GM12892 (cell line): Measurements from ENCODE around the gene SCYGR3.

Experiments
- POLR2A ChIP-seq: IDR thresholded peaks from 2 replicates; pipeline ENCODE4 v1.6.1; 2011; ENCODE audit warnings: low read depth, low read length, control low read depth
- POLR2AphosphoS5 ChIP-seq: IDR thresholded peaks from 2 replicates; pipeline ENCODE4 v1.6.1; 2011; ENCODE audit warnings: low read depth, low read length, control low read depth
- TAF1 ChIP-seq: IDR thresholded peaks from 2 replicates; pipeline ENCODE4 v1.6.1; 2011; ENCODE audit warnings: low read depth, mild to moderate bottlenecking, control low read depth, low read length, borderline replicate concordance

DNA sequence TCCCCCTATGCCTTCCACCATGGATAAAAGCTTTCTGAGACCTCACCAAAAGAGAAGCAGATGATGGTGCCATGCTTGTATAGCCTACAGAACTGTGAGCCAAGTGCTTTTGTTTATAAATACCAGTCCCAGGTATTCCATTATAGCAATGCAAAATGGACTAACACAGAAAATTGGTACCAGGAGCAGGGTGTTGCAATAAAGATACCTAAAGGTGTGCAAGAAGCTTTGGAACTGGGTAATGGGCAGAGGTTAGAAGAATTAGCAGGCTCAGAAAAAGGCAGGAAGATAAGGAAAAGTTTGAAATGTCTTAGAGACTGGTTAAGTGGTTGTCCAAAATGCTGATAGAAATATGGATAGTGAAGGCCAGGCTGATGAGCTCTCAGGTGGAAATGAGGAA, 32.3 kb downstream of the SCYGR3 start:
- no peak for TF ChIP-seq POLR2A
- TF ChIP-seq POLR2AphosphoS5 = no peak
- no peak for TF ChIP-seq TAF1
